Endothelial cell of umbilical vein (primary cell): Measurements from ENCODE around the gene ZNRF3. TPM values are rescaled to one million over a fixed set of nuclear protein-coding genes. Genes with fewer than 3 reads are reported as not detected.

Source experiments
- BruUV-seq: library from RNA; stranded (reverse); fragments of 400-500 nt; replicated peaks from 2 replicates; lab custom pipeline; 2021; lab: Mats Ljungman, UMichigan
- CTCF ChIA-PET: fragments of 300-600, 350-600 bp; sonication (Branson Sonifier 250); formaldehyde crosslinking; loops from one replicate; lab custom pipeline; 2021; ENCODE audit warnings: antibody characterized with exemption, inconsistent platforms; lab: Charles Lee
- POLR2A ChIA-PET: fragments of 300-600, 350-600 bp; sonication (Branson Sonifier 250); formaldehyde crosslinking; loops from one replicate; lab custom pipeline; 2021; ENCODE audit warnings: antibody characterized with exemption, inconsistent platforms; lab: Charles Lee
- DNase-seq: peaks from one replicate; pipeline ENCODE4 v3.0.0-alpha.2; 2011; ENCODE audit warnings: low read depth, low spot score
- FAIRE-seq: peaks from 2 replicates; lab custom pipeline; 2011; peaks lifted over from hg19 to GRCh38; lab: Jason Lieb, UNC
- H2AFZ ChIP-seq: 2 replicates; pipeline ENCODE4 v1.6.0; 2012; ENCODE audit warnings: low read depth, low read length, control low read depth, inconsistent platforms
- H3K27ac ChIP-seq: 2 replicates; pipeline ENCODE4 v1.5.1; 2011; ENCODE audit warnings: low read depth, mild to moderate bottlenecking, control low read depth, low read length, moderate library complexity; ENCODE audit not compliant: insufficient read depth
- H3K27me3 ChIP-seq, 2 experiments: 2 replicates each; pipeline versions ENCODE4 v1.6.0 to v1.6.1; 2011; ENCODE audit warnings: low read length in 2 of 2, mixed read lengths in 1 of 2; ENCODE audit not compliant: control insufficient read depth in 2 of 2, insufficient read depth in 2 of 2
- H3K36me3 ChIP-seq, 2 experiments: 2 replicates in 1 of 2; 3 replicates in 1 of 2; pipeline ENCODE4 v1.5.1; 2011; ENCODE audit warnings: low read length in 2 of 2, mild to moderate bottlenecking in 1 of 2, moderate library complexity in 1 of 2; ENCODE audit not compliant: control insufficient read depth in 2 of 2, insufficient read depth in 2 of 2; ENCODE audit errors: extremely low read depth in 1 of 2
- H3K4me1 ChIP-seq: 3 replicates; pipeline ENCODE4 v1.5.1; 2011; ENCODE audit warnings: mild to moderate bottlenecking, low read length; ENCODE audit not compliant: control insufficient read depth, insufficient read depth; ENCODE audit errors: extremely low read depth
- H3K4me2 ChIP-seq: 2 replicates; pipeline ENCODE4 v1.6.1; 2011; ENCODE audit warnings: low read length, control low read depth, mixed read lengths; ENCODE audit not compliant: insufficient read depth
- H3K4me3 ChIP-seq, 3 experiments: fragments of 200-600 bp in 1 of 3; sonication (generic), shearing (Covaris generic) in 1 of 3; replicated peaks in 1 of 3; 2 replicates each; pipeline ENCODE4 v1.5.1; 2011 to 2016; ENCODE audit warnings: control low read depth in 3 of 3, low read length in 3 of 3, mild to moderate bottlenecking in 2 of 3, inconsistent platforms in 1 of 3, low read depth in 1 of 3, moderate library complexity in 1 of 3; ENCODE audit not compliant: insufficient read depth in 1 of 3
- H3K79me2 ChIP-seq: 2 replicates; pipeline ENCODE4 v1.6.0; 2012; ENCODE audit warnings: low read length, inconsistent platforms; ENCODE audit not compliant: control insufficient read depth, insufficient read depth
- H3K9ac ChIP-seq: replicated peaks from 2 replicates; pipeline ENCODE3; 2011; ENCODE audit warnings: low read length, control low read depth; ENCODE audit not compliant: insufficient read depth; ENCODE audit errors: extremely low read depth
- H3K9me1 ChIP-seq: replicated peaks from 3 replicates; pipeline ENCODE4 v1.6.0; 2011; ENCODE audit warnings: mild to moderate bottlenecking, low read length; ENCODE audit not compliant: control insufficient read depth, insufficient read depth; ENCODE audit errors: extremely low read depth
- H3K9me3 ChIP-seq: replicated peaks from 2 replicates; pipeline ENCODE4 v1.5.1; 2012; ENCODE audit warnings: low read length, inconsistent platforms; ENCODE audit not compliant: control insufficient read depth, insufficient read depth
- H4K20me1 ChIP-seq: replicated peaks from 2 replicates; pipeline ENCODE3; 2011; ENCODE audit warnings: mild to moderate bottlenecking, low read length; ENCODE audit not compliant: control insufficient read depth, insufficient read depth; ENCODE audit errors: extremely low read depth
- EZH2 ChIP-seq: IDR thresholded peaks from 2 replicates; pipeline ENCODE4 v1.6.1; 2012; ENCODE audit warnings: borderline replicate concordance, low read depth, mild to moderate bottlenecking, moderate library complexity, low read length, inconsistent platforms; ENCODE audit not compliant: severe bottlenecking
- FOS ChIP-seq: IDR thresholded peaks from 2 replicates; pipeline ENCODE4 v1.6.1; 2011; ENCODE audit warnings: mild to moderate bottlenecking, low read length, moderate library complexity, borderline replicate concordance; ENCODE audit not compliant: insufficient read depth
- JUN ChIP-seq: IDR thresholded peaks from 2 replicates; pipeline ENCODE4 v1.6.1; 2011; ENCODE audit warnings: borderline replicate concordance, low read depth; ENCODE audit not compliant: insufficient read length, insufficient read depth
- POLR2A ChIP-seq: IDR thresholded peaks from 2 replicates; pipeline ENCODE4 v1.6.1; 2012; ENCODE audit warnings: low read depth, mild to moderate bottlenecking, control low read depth, low read length
- POLR2AphosphoS5 ChIP-seq: IDR thresholded peaks from 2 replicates; pipeline ENCODE4 v1.6.1; 2012; ENCODE audit warnings: low read depth, mild to moderate bottlenecking, control low read depth, low read length, moderate library complexity; ENCODE audit not compliant: insufficient read depth
- dilution Hi-C: fragments of 300-500 bp; cut with MboI; formaldehyde crosslinking; loops from one replicate; pipeline ENCODE4 v1.15.0; 2019; ENCODE audit warnings: low sequenced_read_pairs; ENCODE audit not compliant: extremely low pct_ligation_motif_present
- intact Hi-C: fragments of 100-400 bp; cut with micrococcal nuclease; formaldehyde crosslinking; loops from one replicate; pipeline ENCODE4 v1.10.0; 2022
- polyA plus RNA-seq, 4 experiments: library from polyadenylated mRNA; depleted of rRNA in 3 of 4; stranded (reverse) in 3 of 4; unstranded in 1 of 4; fragments of >200 nt; gene quantifications; 2 replicates each; pipeline versions ENCODE4 v1.2.1 to v1.2.3, GENCODE V29; 2011 to 2012; ENCODE audit warnings: missing spikeins in 1 of 4
- total RNA-seq: library from RNA; stranded (reverse); gene quantifications from 2 replicates; pipeline ENCODE4 v1.2.3, GENCODE V29; 2021
- TF ChIP-seq, protein P1 (sequence below), 2 donors: IDR thresholded peaks; 1 replicate in 1 of 2; 2 replicates in 1 of 2; pipeline ENCODE4 v1.5.1; 2011; ENCODE audit warnings: low read length in 2 of 2, mild to moderate bottlenecking in 2 of 2, moderate library complexity in 2 of 2, control low read depth in 1 of 2, inconsistent platforms in 1 of 2, low read depth in 1 of 2; ENCODE audit not compliant: insufficient read depth in 1 of 2; ENCODE audit errors: extremely low read depth in 1 of 2
- TF ChIP-seq, protein P2 (sequence below): IDR thresholded peaks from 2 replicates; pipeline ENCODE4 v1.6.1; 2011; ENCODE audit not compliant: insufficient read depth, insufficient read length

The ZNRF3 gene
- total and polyA plus RNA-seq, 2 donors (not counting 3 experiments of a cell fraction or from before 2014, with no cell fraction given), result 2.7 to 5.2 TPM

DNA sequence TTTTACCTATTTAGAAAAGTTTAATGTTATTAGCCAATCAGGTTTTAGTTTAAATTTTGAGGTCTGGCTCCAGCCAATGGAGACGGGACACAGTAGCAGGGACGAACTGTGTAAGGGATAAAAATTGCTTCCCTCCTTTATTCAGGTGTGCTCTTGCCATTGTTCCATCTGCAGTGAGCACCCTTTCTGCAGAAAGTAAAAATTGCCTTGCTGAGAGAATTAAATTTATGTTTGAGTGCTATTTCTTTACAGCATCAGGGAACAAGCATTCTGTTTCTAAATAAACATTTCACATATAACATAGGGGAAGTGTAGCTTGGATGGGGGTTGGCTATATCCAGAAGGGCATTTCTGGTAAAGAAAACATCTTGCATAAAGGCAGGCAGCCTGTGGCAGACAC, 36.4 kb upstream of the ZNRF3 start:
- DNase-seq (no peak), FAIRE-seq (no peak)
- POLR2A ChIA-PET, result no interaction called here
- dilution Hi-C loops (no loop called here), intact Hi-C loops (no loop called here)
- Histone ChIP-seq H3K4me3 (no peak overlapping the region), H3K4me1 (no peaks in the 10 kb centered on the region), H3K9ac (no peak overlapping the region), H4K20me1 (no peaks in the 10 kb centered on the region), H3K36me3 (no peaks in the 10 kb centered on the region), H3K27me3 (no peaks in the 10 kb centered on the region), H3K79me2 (no peaks in the 10 kb centered on the region), H3K9me1 (no peaks in the 10 kb centered on the region), H3K4me2 (no peak overlapping the region), H2AFZ (no peak overlapping the region), H3K27ac (no peak overlapping the region), H3K9me3 (no peaks in the 10 kb centered on the region)
- BruUV-seq, result no TSS peak
- no peak for TF ChIP-seq FOS
- CTCF ChIA-PET, result interaction anchor here (1.8 to 2.3 kb wide), 2 partner anchors 194 to 307 kb away, joined by 4 to 10 read pairs; no protein-coding TSS in a partner anchor

DNA sequence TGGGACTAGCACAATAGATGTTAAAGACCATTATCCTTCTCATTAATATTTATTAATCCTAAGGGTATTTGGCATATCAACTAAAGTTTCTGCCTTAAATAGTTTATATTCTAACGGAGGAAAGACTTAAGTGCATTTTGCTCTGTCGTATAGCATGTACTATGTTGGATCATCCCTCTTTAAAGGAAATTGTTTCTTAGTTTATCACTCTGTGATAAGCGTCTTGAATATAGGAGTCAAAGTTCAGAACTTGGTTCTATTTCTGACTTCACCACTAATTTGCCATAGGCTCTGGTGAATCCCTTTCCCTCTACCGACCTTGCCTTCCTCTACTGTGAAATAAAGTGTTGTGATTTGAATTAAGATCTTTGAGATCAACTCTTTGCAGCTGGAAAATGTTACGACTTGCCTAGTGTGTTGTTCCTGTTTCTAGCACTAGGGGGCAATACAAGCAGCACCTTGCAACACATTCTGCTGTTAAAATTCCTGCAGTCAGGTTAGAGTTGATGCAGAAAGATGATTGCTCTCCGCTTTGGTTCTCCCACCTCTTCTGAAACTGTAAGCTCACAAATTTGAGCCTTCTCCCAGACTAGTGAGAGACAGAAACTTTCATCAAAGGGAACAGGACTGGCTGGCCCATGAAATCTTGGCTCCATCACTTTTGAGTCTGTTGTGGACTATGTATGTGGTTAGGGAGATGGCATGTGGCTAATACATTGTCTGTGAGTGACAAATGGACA, 27.8 kb upstream of the ZNRF3 start:
- no peaks in the 10 kb centered on the region for H3K79me2 ChIP-seq
- POLR2A ChIA-PET, result no interaction called here

More for the DNA sequence above, 27.8 kb upstream of the ZNRF3 start:
- dilution Hi-C loops, result no loop called here
- FAIRE-seq (peak; percentile 97), DNase-seq (peak; percentile 80)
- H3K36me3 ChIP-seq, result no peaks in the 10 kb centered on the region
- no peaks in the 10 kb centered on the region for H3K27me3 ChIP-seq
- no peaks in the 10 kb centered on the region for H3K9me1 ChIP-seq
- TF ChIP-seq POLR2A (no peak), EZH2 (no peak), POLR2AphosphoS5 (no peak), FOS (no peak), JUN (no peak)
- TF ChIP-seq, protein P1, sequence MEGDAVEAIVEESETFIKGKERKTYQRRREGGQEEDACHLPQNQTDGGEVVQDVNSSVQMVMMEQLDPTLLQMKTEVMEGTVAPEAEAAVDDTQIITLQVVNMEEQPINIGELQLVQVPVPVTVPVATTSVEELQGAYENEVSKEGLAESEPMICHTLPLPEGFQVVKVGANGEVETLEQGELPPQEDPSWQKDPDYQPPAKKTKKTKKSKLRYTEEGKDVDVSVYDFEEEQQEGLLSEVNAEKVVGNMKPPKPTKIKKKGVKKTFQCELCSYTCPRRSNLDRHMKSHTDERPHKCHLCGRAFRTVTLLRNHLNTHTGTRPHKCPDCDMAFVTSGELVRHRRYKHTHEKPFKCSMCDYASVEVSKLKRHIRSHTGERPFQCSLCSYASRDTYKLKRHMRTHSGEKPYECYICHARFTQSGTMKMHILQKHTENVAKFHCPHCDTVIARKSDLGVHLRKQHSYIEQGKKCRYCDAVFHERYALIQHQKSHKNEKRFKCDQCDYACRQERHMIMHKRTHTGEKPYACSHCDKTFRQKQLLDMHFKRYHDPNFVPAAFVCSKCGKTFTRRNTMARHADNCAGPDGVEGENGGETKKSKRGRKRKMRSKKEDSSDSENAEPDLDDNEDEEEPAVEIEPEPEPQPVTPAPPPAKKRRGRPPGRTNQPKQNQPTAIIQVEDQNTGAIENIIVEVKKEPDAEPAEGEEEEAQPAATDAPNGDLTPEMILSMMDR (IDR thresholded peaks at IDR 0.05; ENCODE audit: extremely low read depth in 1 of 2, insufficient read depth in 1 of 2, low read depth in 1 of 2, low read length in 2 of 2), result peak; percentile 74 to 79
- TF ChIP-seq, protein P2, sequence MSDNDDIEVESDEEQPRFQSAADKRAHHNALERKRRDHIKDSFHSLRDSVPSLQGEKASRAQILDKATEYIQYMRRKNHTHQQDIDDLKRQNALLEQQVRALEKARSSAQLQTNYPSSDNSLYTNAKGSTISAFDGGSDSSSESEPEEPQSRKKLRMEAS, result no peak
- H4K20me1 ChIP-seq, result no peaks in the 10 kb centered on the region
- no peak overlapping the region for H3K27ac ChIP-seq
- no TSS peak for BruUV-seq
- CTCF ChIA-PET, result interaction anchor here (0.6 to 7.7 kb wide), 24 partner anchors 9 to 804 kb away, joined by 3 to 256 read pairs (median 4); partner anchors contain the start of gene KREMEN1
- H2AFZ ChIP-seq, result no peak overlapping the region
- intact Hi-C loops, result loop anchor here (1.0 kb wide), 3 partner anchors 185 to 390 kb away; no protein-coding TSS in a partner anchor
- H3K9ac ChIP-seq, result no peak overlapping the region
- no peak overlapping the region for H3K4me2 ChIP-seq
- no peak overlapping the region for H3K4me3 ChIP-seq
- H3K4me1 ChIP-seq, result no peaks in the 10 kb centered on the region
- H3K9me3 ChIP-seq, result no peaks in the 10 kb centered on the region
